ENCODE data around the gene PDZD4. TPM values are rescaled to one million over a fixed set of nuclear protein-coding genes. Genes with fewer than 3 reads are reported as not detected.

Gene PDZD4
- total RNA-seq, 1 donor from 2014 or later, result 9.9 TPM

DNA sequence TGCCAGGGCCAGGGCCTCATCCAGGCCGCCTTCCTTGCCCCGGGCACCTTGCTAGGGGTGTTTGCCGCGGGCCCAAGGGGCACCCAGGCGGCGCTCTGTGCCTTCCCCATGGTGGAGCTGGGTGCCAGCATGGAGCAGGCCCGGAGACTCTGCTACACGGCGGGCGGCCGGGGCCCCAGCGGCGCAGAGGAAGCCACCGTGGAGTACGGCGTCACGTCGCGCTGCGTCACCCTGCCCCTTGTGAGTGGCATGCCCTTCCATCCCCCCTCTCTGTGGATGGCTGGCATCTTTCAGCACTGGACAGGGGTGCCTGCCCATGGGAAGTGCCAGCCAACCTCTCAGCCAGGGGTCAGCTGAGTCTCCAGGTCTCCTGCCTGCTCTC is 62.7 kb downstream of the PDZD4 start:
- H3K9ac ChIP-seq (ENCODE audit: low read length), result no peak overlapping the region
- H3K4me2 ChIP-seq (ENCODE audit: low read length), result no peak overlapping the region
- FAIRE-seq (no peak), DNase-seq (ENCODE audit: low read depth) (no peak)
- peaks cover 25% of the 10 kb centered on the region for H3K4me1 ChIP-seq (ENCODE audit: insufficient read depth, low read length)
- Mint-ChIP-seq H3K4me3 (ENCODE audit: unreplicated experiment) (no peak overlapping the region), H3K9me3 (ENCODE audit: unreplicated experiment) (no peaks in the 10 kb centered on the region), H3K27ac (ENCODE audit: unreplicated experiment) (no peak overlapping the region), H3K36me3 (ENCODE audit: low read depth, unreplicated experiment) (no peaks in the 10 kb centered on the region), H3K4me1 (ENCODE audit: low read depth, unreplicated experiment) (no peaks in the 10 kb centered on the region), H3K27me3 (ENCODE audit: low read depth, unreplicated experiment) (peaks cover 2% of the 10 kb centered on the region)
- H3K27ac ChIP-seq (ENCODE audit: low read depth, low read length), result no peak overlapping the region
- peaks cover 5% of the 10 kb centered on the region for H4K20me1 ChIP-seq (ENCODE audit: insufficient read depth, low read length)
- H3K9me3 ChIP-seq (ENCODE audit: insufficient read depth, low read depth, low read length), result no peaks in the 10 kb centered on the region
- H3K27me3 ChIP-seq (ENCODE audit: insufficient read depth, low read length), result no peaks in the 10 kb centered on the region
- no peaks in the 10 kb centered on the region for H3K36me3 ChIP-seq (ENCODE audit: insufficient read depth, low read length)
- TF ChIP-seq CTCF (IDR thresholded peaks at IDR 0.05; ENCODE audit: insufficient read depth, low read depth, low read length), result no peak
- TF ChIP-seq EZH2 (IDR thresholded peaks at IDR 0.05; ENCODE audit: insufficient read depth, low read length), result no peak
- no peak overlapping the region for H3K4me3 ChIP-seq (ENCODE audit: insufficient read depth, low read depth, low read length)
- H2AFZ ChIP-seq (ENCODE audit: low read depth, low read length), result no peak overlapping the region
- H3K79me2 ChIP-seq (ENCODE audit: insufficient read depth, low read length), result no peaks in the 10 kb centered on the region

GRCh38 chrX:153766871-153767673 is 63.3 kb downstream of the PDZD4 start:
- no peaks in the 10 kb centered on the region for H3K4me1 Mint-ChIP-seq (ENCODE audit: low read depth, unreplicated experiment)
- Histone ChIP-seq H3K4me1 (ENCODE audit: insufficient read depth, low read length) (peaks cover 25% of the 10 kb centered on the region), H2AFZ (ENCODE audit: low read depth, low read length) (no peak overlapping the region), H3K36me3 (ENCODE audit: insufficient read depth, low read length) (no peaks in the 10 kb centered on the region), H3K79me2 (ENCODE audit: insufficient read depth, low read length) (no peaks in the 10 kb centered on the region), H3K4me3 (ENCODE audit: insufficient read depth, low read depth, low read length) (no peak overlapping the region), H3K9ac (ENCODE audit: low read length) (peak overlapping the region; percentile 8), H3K27ac (ENCODE audit: low read depth, low read length) (no peak overlapping the region), H3K9me3 (ENCODE audit: insufficient read depth, low read depth, low read length) (no peaks in the 10 kb centered on the region), H3K4me2 (ENCODE audit: low read length) (peak overlapping the region; percentile 87), H3K27me3 (ENCODE audit: insufficient read depth, low read length) (no peaks in the 10 kb centered on the region), H4K20me1 (ENCODE audit: insufficient read depth, low read length) (peaks cover 5% of the 10 kb centered on the region)
- H3K27me3 Mint-ChIP-seq (ENCODE audit: low read depth, unreplicated experiment), result peaks cover 2% of the 10 kb centered on the region
- TF ChIP-seq EZH2 (IDR thresholded peaks at IDR 0.05; ENCODE audit: insufficient read depth, low read length) (no peak), CTCF (IDR thresholded peaks at IDR 0.05; ENCODE audit: insufficient read depth, low read depth, low read length) (no peak)
- H3K4me3 Mint-ChIP-seq (ENCODE audit: unreplicated experiment), result no peak overlapping the region
- FAIRE-seq (no peak), DNase-seq (ENCODE audit: low read depth) (no peak)
- H3K27ac Mint-ChIP-seq (ENCODE audit: unreplicated experiment), result no peak overlapping the region
- no peaks in the 10 kb centered on the region for H3K9me3 Mint-ChIP-seq (ENCODE audit: unreplicated experiment)
- H3K36me3 Mint-ChIP-seq (ENCODE audit: low read depth, unreplicated experiment), result no peaks in the 10 kb centered on the region
